DND-41 (cell line): Measurements from ENCODE around the gene ZNF711.
"Not testable (repeated sequence)": the region's sequence is repeated elsewhere in the genome, so short reads cannot be mapped to it uniquely, and the experiment has no call there.

Source experiments
- EZH2 ChIP-seq: IDR thresholded peaks from 3 replicates; pipeline ENCODE4 v1.6.1; 2012; ENCODE audit warnings: borderline replicate concordance, low read depth, mild to moderate bottlenecking, moderate library complexity, low read length, inconsistent platforms; ENCODE audit not compliant: severe bottlenecking
- TF ChIP-seq, protein P1 (sequence below): IDR thresholded peaks from 2 replicates; pipeline ENCODE4 v1.5.1; 2012; ENCODE audit warnings: borderline replicate concordance, low read length, moderate library complexity, mild to moderate bottlenecking; ENCODE audit not compliant: poor library complexity, severe bottlenecking; ENCODE audit errors: extremely low read depth

DNA sequence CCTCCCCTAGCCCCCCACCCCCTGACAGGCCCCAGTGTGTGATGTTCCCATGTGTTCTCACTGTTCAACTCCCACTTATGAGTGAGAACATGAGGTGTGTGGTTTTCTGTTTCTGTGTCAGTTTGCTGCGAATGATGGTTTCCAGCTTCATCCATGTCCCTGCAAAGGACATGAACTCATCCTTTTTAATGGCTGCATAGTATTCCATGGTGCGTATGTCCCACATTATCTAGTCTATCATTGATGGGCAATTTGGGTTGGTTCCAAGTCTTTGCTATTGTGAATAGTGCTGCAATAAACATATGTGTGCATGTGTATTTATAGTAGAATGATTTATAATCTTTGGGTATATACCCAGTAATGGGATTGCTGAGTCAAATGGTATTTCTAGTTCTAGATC, 67.6 kb downstream of the ZNF711 start:
- TF ChIP-seq, protein P1, sequence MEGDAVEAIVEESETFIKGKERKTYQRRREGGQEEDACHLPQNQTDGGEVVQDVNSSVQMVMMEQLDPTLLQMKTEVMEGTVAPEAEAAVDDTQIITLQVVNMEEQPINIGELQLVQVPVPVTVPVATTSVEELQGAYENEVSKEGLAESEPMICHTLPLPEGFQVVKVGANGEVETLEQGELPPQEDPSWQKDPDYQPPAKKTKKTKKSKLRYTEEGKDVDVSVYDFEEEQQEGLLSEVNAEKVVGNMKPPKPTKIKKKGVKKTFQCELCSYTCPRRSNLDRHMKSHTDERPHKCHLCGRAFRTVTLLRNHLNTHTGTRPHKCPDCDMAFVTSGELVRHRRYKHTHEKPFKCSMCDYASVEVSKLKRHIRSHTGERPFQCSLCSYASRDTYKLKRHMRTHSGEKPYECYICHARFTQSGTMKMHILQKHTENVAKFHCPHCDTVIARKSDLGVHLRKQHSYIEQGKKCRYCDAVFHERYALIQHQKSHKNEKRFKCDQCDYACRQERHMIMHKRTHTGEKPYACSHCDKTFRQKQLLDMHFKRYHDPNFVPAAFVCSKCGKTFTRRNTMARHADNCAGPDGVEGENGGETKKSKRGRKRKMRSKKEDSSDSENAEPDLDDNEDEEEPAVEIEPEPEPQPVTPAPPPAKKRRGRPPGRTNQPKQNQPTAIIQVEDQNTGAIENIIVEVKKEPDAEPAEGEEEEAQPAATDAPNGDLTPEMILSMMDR = not testable (repeated sequence)
- TF ChIP-seq EZH2 = not testable (repeated sequence)
